Fibroblast of mammary gland (primary cell): ENCODE data around the gene SNX20.

Experiments used
- DNase-seq: peaks from one replicate; pipeline ENCODE4 v3.0.0-alpha.2; 2010; ENCODE audit warnings: low read depth
- H3K4me3 ChIP-seq: 2 replicates; pipeline ENCODE4 v1.5.1; 2011; ENCODE audit warnings: low read depth, mild to moderate bottlenecking, low read length, moderate library complexity; ENCODE audit not compliant: control insufficient read depth
- CTCF ChIP-seq: conservative IDR thresholded peaks from 2 replicates; pipeline ENCODE4 v1.5.1; 2011; ENCODE audit warnings: low read depth, low read length, inconsistent platforms; ENCODE audit not compliant: control insufficient read depth, insufficient read depth

The SNX20 gene

DNA sequence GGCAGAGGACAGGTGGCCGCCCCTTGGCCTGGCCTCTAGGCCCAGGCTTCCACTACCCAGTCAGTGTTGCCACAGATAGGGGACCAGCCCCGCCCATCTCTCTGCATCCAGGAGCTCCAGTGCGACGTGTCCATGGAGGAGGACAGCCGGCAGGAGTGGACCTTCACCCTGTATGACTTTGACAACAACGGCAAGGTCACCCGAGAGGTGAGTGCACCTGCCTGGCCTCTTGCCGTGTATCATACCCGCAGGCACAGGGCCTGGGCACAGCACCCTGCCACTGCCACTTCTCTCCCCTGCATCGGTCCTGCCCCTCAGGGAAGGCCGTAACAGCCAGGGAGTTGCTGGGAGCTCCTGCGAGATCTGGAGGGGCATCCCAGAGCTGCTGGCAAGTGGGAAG lies 55.7 kb downstream of the SNX20 start:
- DNase-seq, result no peak
- H3K4me3 ChIP-seq, result no peak overlapping the region
- no peak for TF ChIP-seq CTCF

DNA sequence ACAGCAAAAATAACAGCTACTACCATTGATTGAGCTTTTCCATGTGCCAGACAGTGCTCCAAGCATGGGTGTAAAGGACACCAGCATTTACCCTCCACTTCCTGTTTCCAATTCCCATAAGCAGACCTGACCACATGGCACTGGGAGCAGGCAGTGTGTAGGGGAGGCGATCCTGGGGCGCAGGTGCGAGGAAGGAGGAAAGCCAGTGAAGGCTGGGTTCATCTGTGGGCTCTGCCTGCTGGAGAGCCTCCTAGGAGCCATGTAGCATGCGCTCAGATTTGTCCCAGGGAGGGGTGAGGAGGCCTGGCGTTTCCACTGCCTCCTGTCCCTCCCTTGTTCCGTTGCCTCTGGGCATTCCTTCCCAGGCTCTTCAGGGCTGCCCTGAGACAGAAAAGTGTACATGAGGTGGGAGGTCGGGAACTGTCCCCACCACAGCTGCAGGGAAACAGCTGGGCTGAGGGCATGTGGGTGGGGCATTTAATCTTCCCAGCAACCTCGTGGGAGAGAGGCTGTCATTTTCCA lies 56.6 kb downstream of the SNX20 start:
- DNase-seq, result no peak
- no peak overlapping the region for H3K4me3 ChIP-seq
- TF ChIP-seq CTCF, result no peak

DNA sequence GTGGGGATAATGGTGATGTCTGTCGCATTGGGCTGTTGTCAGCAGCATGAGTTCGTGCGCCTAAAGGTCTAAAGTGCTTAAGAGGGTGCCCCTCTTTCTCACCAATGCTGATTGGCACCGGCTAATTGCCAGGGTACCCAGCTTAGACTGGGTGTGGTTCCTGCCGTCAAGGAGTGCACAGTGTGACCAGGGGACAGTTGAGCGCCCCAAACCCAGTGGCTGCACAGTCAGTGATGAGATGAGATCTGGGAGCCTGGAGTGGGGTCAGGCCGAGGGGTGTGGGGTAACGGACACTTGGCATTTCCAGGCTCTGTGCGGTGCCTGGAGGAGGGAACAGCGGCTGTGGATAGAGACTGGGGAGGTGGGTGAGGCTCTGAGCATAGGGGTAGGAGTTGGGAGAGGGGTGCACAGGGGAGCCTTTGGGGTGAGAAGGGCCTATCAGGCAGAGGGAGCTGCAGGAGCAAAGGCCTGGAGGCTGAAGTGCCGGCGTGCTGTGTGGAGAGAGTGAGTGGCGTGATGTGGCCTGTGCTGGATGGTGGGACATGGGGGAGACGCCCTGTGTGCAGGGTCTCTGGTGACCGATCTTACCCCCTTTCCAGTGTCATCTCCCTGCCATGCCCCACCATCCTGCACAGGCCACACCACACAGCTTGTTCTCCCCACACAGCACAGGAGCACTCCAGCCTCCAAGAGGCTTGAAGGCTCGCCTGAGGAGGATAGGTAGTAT lies 58.3 kb downstream of the SNX20 start:
- DNase-seq, result no peak
- no peak for TF ChIP-seq CTCF
- no peak overlapping the region for H3K4me3 ChIP-seq

DNA sequence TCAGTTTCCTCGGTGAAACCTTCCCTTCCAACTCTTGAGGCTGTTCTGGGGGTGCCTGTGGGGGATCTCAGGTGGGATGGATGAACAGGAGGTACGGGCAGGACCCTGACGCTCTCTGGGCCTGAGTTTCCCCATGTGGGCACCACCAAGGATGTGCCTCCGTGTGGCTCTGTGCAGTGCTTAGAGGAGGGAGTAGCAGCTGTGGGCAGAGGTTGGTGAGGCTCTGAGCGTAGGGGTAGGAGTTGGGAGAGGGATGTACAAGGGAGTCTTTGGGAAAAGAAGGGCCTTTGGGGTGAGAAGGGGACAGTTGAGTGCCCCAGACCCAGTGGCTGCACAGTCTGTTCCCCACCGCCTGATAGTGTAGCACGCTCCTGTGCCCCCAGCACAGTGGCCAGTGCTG lies 59.1 kb downstream of the SNX20 start:
- no peak for DNase-seq
- no peak for TF ChIP-seq CTCF

More for the DNA sequence above, 59.1 kb downstream of the SNX20 start:
- no peak overlapping the region for H3K4me3 ChIP-seq
